Dermis microvascular lymphatic vessel endothelial cell (primary cell): Measurements from ENCODE around the gene HDAC6. TPM values are rescaled to one million over a fixed set of nuclear protein-coding genes. Genes with fewer than 3 reads are reported as not detected.
"Not testable (repeated sequence)": the region's sequence is repeated elsewhere in the genome, so short reads cannot be mapped to it uniquely, and the experiment has no call there.

ENCODE experiments used
- DNase-seq, 2 donors: peaks; one replicate each; pipeline versions ENCODE4 v3.0.0 to v3.0.0-alpha.2; 2010; ENCODE audit warnings: low read depth in 2 of 2
- total RNA-seq: library from RNA; depleted of rRNA; stranded (reverse); fragments of >200 nt; gene quantifications from 2 replicates; pipeline ENCODE4 v1.2.1, GENCODE V29; 2014

The HDAC6 gene
- total RNA-seq, 1 donor from 2014 or later, result 17.3 TPM

- no peak for DNase-seq
Measured at GRCh38 chrX:48789366-48790220, 12.3 kb upstream of the HDAC6 start.

- no peak for DNase-seq
Measured at GRCh38 chrX:48790477-48790876, 11.4 kb upstream of the HDAC6 start.

DNA sequence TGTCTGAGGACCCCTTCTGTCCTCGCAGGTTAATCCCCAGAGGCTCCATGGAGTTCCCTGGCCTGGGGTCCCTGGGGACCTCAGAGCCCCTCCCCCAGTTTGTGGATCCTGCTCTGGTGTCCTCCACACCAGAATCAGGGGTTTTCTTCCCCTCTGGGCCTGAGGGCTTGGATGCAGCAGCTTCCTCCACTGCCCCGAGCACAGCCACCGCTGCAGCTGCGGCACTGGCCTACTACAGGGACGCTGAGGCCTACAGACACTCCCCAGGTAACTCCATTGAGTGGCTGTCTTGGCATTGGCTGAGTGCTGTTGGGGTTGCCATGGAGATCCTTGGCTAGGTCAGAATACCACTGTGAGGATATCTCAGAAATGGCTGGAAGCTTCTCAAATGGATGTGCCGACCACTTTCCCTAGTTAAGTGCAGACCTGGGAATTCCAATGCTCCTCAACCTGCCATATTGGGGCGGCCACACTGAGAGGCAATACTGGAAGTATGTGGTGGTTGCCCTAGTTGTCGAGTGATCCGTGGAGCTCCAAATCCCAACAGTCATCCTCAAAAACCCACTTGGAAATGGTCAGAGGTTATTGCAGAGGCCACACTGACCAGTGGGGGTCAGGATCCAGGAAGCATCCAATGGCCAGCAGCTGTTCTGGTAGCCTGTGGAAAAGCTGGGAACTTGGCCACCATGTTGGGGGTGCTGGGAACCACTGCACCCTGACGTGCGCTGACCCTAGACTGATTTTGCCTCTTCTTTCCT is 10.6 kb upstream of the HDAC6 start:
- DNase-seq, result no peak

GRCh38 chrX:48792219-48792618 is 9.6 kb upstream of the HDAC6 start:
- no peak for DNase-seq

DNA sequence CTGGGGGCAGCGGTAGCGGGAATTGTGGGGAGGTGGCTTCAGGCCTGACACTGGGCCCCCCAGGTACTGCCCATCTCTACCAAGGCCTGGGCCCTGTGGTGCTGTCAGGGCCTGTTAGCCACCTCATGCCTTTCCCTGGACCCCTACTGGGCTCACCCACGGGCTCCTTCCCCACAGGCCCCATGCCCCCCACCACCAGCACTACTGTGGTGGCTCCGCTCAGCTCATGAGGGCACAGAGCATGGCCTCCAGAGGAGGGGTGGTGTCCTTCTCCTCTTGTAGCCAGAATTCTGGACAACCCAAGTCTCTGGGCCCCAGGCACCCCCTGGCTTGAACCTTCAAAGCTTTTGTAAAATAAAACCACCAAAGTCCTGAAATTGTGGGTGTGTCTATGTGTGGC is 7.9 kb upstream of the HDAC6 start:
- DNase-seq, result no peak

GRCh38 chrX:48794340-48794910 is 7.4 kb upstream of the HDAC6 start:
- no peak for DNase-seq

GRCh38 chrX:48794911-48795515 is 6.9 kb upstream of the HDAC6 start:
- DNase-seq, result no peak

- no peak for DNase-seq
Measured at GRCh38 chrX:48798318-48798717, 3.5 kb upstream of the HDAC6 start.

DNA sequence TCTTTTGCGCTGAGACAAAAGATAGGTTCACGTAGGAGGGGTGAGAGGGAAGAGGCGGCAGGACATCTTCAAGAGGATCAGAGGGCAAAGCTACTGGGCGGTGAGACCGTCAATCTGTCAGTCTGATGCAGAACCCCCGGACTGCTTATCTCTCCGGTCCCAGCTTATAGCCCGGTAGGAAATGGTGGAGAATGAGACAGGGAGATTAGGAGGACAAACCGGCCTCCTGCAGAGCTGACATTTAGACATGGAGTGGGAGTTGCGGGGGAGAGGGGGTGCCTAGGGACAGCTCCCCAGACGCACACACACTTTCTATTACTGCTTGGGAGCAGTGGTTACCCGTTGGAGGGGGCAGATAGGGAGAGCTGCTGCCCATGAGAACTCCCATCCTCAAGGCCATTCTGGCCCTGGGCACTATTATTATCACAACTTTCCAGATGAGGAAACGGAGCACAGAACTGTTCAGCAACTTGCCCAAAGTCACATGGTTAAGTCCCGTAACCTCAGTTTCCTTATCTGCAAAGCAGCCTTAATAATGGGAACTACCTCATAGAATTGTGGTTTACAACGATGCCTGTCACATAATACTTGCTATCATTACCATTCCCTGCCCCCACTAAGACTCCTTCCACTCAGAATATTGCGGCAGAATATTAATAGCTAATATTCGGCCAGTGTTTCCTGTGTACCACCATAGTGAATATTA is 1.1 kb upstream of the HDAC6 start:
- no peak for DNase-seq

DNA sequence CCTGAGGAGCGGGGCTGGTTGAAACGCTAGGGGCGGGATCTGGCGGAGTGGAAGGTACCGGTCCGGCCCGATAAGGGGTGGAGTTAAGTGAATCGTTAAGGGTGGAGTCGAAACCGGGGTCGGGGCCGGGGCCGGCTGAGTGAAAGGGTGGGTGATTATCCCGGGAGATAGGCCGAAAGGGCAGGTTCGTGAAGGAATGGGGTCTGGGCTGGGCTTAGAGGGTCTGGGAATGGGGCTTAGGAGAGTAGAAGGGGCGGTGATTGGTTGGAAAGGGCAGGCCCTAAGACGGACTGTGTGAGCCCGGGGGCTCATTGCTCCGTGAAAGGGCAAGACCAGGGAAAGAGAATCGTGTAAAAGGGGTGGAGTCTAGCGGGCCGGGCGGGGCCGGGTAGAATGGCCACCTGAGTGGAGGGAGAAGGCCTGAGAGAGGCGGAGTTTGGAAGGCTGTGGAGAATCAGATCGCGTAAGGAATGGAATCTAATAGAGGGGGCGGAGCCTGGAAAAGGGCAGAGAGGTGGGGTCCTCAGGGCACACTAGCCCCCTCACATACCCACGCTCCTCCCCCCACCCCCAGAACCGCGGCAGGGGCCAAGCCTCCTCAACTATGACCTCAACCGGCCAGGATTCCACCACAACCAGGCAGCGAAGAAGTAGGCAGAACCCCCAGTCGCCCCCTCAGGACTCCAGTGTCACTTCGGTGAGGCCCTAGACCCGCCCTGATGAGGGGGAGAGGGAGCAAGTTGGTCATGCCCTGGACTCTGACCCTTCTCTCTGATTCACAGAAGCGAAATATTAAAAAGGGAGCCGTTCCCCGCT is 430 bp downstream of the HDAC6 start:
- peak; percentile 54 to 85 for DNase-seq

- DNase-seq, result no peak
Measured at GRCh38 chrX:48802905-48803200, 986 bp downstream of the HDAC6 start.

GRCh38 chrX:48806081-48806480 is 4.2 kb downstream of the HDAC6 start:
- DNase-seq, result no peak

GRCh38 chrX:48813644-48814043 is 11.8 kb downstream of the HDAC6 start:
- no peak for DNase-seq

GRCh38 chrX:48814722-48815121 is 12.9 kb downstream of the HDAC6 start:
- DNase-seq, result no peak

DNA sequence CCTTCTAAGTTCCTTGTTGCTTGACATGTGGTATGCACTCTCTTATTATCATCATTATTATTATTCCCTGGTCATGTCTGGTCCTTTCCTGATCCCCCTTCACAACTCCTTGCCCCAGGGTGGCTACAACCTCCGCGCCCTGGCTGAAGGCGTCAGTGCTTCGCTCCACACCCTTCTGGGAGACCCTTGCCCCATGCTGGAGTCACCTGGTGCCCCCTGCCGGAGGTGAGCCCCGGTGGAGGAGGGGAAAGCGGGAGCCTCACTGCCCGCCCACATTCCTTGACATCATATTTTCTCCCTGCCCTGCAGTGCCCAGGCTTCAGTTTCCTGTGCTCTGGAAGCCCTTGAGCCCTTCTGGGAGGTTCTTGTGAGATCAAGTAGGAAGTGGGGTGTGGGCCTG is 13.4 kb downstream of the HDAC6 start:
- no peak for DNase-seq

GRCh38 chrX:48816014-48816810 is 14.3 kb downstream of the HDAC6 start:
- DNase-seq, result no peak

DNA sequence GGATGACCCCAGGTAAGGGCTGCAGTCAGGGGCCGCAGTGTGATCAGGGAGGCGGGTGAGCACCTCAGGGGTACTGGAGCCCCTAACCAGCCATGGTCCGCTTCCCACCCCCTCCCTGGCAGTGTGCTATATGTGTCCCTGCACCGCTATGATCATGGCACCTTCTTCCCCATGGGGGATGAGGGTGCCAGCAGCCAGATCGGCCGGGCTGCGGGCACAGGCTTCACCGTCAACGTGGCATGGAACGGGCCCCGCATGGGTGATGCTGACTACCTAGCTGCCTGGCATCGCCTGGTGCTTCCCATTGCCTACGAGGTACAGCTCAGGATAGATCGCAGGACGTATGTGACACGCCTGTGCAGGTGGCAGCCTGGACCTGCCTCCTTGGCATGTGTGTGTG is 16.2 kb downstream of the HDAC6 start:
- no peak for DNase-seq

DNA sequence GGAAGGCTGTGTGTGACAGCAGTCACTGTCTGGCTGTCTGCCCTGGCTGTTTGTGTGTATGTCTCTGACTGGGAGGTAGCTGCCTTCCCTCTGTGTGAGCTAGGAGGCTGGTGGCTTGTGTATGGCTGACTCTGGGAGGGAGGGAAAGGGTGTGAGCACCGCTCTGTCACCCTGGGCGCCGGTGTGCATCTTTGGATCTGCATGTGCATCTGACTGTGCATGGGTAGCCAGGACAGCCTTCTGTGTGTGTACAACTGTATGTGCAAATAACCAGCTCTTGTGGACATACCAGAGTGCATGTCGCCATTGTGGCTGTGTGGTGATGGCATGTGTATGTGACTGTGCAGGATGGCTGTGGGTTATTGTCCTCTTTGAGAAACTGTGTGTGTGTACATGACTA is 17.0 kb downstream of the HDAC6 start:
- DNase-seq, result no peak

GRCh38 chrX:48819394-48819793 is 17.5 kb downstream of the HDAC6 start:
- not testable (repeated sequence) for DNase-seq

- DNase-seq, result no peak
Measured at GRCh38 chrX:48823053-48823452, 21.2 kb downstream of the HDAC6 start.
